ENCODE measurements around the gene AQR.
"Not testable (repeated sequence)": the region's sequence is repeated elsewhere in the genome, so short reads cannot be mapped to it uniquely, and the experiment has no call there.

The AQR gene

GRCh38 chr15:34810443-34811129, 159.0 kb downstream of the AQR start:
- no peak for DNase-seq

- no peak for DNase-seq
Measured at GRCh38 chr15:34809186-34809585, 160.4 kb downstream of the AQR start.

- DNase-seq, result no peak
Measured at GRCh38 chr15:34808016-34808415, 161.5 kb downstream of the AQR start.

GRCh38 chr15:34807241-34807640, 162.3 kb downstream of the AQR start:
- not testable (repeated sequence) for DNase-seq

GRCh38 chr15:34804776-34805175, 164.8 kb downstream of the AQR start:
- no peak for DNase-seq

- no peak for DNase-seq
Measured at GRCh38 chr15:34804113-34804512, 165.4 kb downstream of the AQR start.

GRCh38 chr15:34802803-34803750, 166.5 kb downstream of the AQR start:
- no peak for DNase-seq

- no peak for DNase-seq
Measured at GRCh38 chr15:34802371-34802770, 167.2 kb downstream of the AQR start.

Data from CD4-positive, alpha-beta T cell treated with Interleukin-17A for 1 hour (primary cell).